T-helper 2 cell treated with Interferon-gamma antibody and Interleukin-4, amounts not matched to agents 5 μg/mL and 100 μg/mL, for 36 hours (primary cell): Measurements from ENCODE around the gene BEX5.
"Not testable (repeated sequence)": the region's sequence is repeated elsewhere in the genome, so short reads cannot be mapped to it uniquely, and the experiment has no call there.

ENCODE experiments used
- DNase-seq: peaks from one replicate; pipeline ENCODE4 v3.0.0; 2021; ENCODE audit warnings: low spot score
- H3K27ac Mint-ChIP-seq: one replicate; pipeline ENCODE4 v1.8.0; 2021; ENCODE audit warnings: mild to moderate bottlenecking, mixed read lengths
- H3K27me3 Mint-ChIP-seq: one replicate; pipeline ENCODE4 v1.8.0; 2021; ENCODE audit warnings: low read depth, mixed read lengths
- H3K36me3 Mint-ChIP-seq: one replicate; pipeline ENCODE4 v1.8.0; 2021; ENCODE audit warnings: low read depth, mixed read lengths
- H3K4me1 Mint-ChIP-seq: one replicate; pipeline ENCODE4 v1.8.0; 2021; ENCODE audit warnings: low read depth, mixed read lengths
- H3K4me3 Mint-ChIP-seq: one replicate; pipeline ENCODE4 v1.8.0; 2022; ENCODE audit warnings: mild to moderate bottlenecking, moderate library complexity, mixed read lengths
- H3K9me3 Mint-ChIP-seq: one replicate; pipeline ENCODE4 v1.8.0; 2021; ENCODE audit warnings: mixed read lengths

Gene BEX5

GRCh38 chrX:102155806-102156179 is at the start of gene BEX5:
Gene BEX5, minus strand, starts transcription at chrX:102155977. Its CDS starts 1,712 bp downstream, at chrX:102154265.
- peaks cover 2% of the 10 kb centered on the region for H3K27me3 Mint-ChIP-seq
- H3K4me1 Mint-ChIP-seq, result peaks cover 9% of the 10 kb centered on the region
- H3K9me3 Mint-ChIP-seq, result no peaks in the 10 kb centered on the region
- no peaks in the 10 kb centered on the region for H3K36me3 Mint-ChIP-seq
- peak; percentile 24 for DNase-seq
- peak within 1 kb of the TSS; percentile 94 for H3K4me3 Mint-ChIP-seq
- H3K27ac Mint-ChIP-seq, result peak within 1 kb of the TSS; percentile 94

- Mint-ChIP-seq H3K4me1 (no peaks in the 10 kb centered on the region), H3K4me3 (no peak overlapping the region), H3K9me3 (no peaks in the 10 kb centered on the region), H3K36me3 (no peaks in the 10 kb centered on the region), H3K27ac (no peak overlapping the region), H3K27me3 (no peaks in the 10 kb centered on the region)
- no peak for DNase-seq
Measured at GRCh38 chrX:102185967-102186720, 30.4 kb upstream of the BEX5 start.

- peaks cover 9% of the 10 kb centered on the region for H3K4me1 Mint-ChIP-seq
- DNase-seq, result peak; percentile 6
- peak overlapping the region; percentile 94 for H3K4me3 Mint-ChIP-seq
- H3K27ac Mint-ChIP-seq, result peak overlapping the region; percentile 94
- peaks cover 2% of the 10 kb centered on the region for H3K27me3 Mint-ChIP-seq
- H3K9me3 Mint-ChIP-seq, result no peaks in the 10 kb centered on the region
- no peaks in the 10 kb centered on the region for H3K36me3 Mint-ChIP-seq
Measured at GRCh38 chrX:102154900-102155805, 624 bp downstream of the BEX5 start.

- H3K36me3 Mint-ChIP-seq, result no peaks in the 10 kb centered on the region
- H3K27me3 Mint-ChIP-seq, result peaks cover 2% of the 10 kb centered on the region
- H3K9me3 Mint-ChIP-seq, result no peaks in the 10 kb centered on the region
- H3K4me3 Mint-ChIP-seq, result peak overlapping the region; percentile 94
- peak; percentile 3 for DNase-seq
- H3K4me1 Mint-ChIP-seq, result peaks cover 9% of the 10 kb centered on the region
- no peak overlapping the region for H3K27ac Mint-ChIP-seq
Measured at GRCh38 chrX:102154218-102154860, 1.4 kb downstream of the BEX5 start.

GRCh38 chrX:102142274-102142673 is 13.5 kb downstream of the BEX5 start, which contains the start of gene TCEAL6:
Gene TCEAL6, minus strand, starts transcription at chrX:102142481.
- H3K27me3 Mint-ChIP-seq, result peaks cover 27% of the 10 kb centered on the region
- not testable (repeated sequence) for H3K4me1 Mint-ChIP-seq, H3K36me3 Mint-ChIP-seq, DNase-seq, H3K9me3 Mint-ChIP-seq, H3K27ac Mint-ChIP-seq, H3K4me3 Mint-ChIP-seq

GRCh38 chrX:102141631-102142030 is 14.1 kb downstream of the BEX5 start:
- H3K36me3 Mint-ChIP-seq, H3K9me3 Mint-ChIP-seq, DNase-seq, H3K27ac Mint-ChIP-seq, H3K4me1 Mint-ChIP-seq, H3K4me3 Mint-ChIP-seq: not testable (repeated sequence)
- H3K27me3 Mint-ChIP-seq, result peaks cover 27% of the 10 kb centered on the region

GRCh38 chrX:102140876-102141275 is 14.9 kb downstream of the BEX5 start:
- not testable (repeated sequence) for H3K27ac Mint-ChIP-seq, H3K36me3 Mint-ChIP-seq, H3K4me1 Mint-ChIP-seq, H3K9me3 Mint-ChIP-seq, H3K4me3 Mint-ChIP-seq, DNase-seq
- peaks cover 27% of the 10 kb centered on the region for H3K27me3 Mint-ChIP-seq

GRCh38 chrX:102138064-102138463 is 17.7 kb downstream of the BEX5 start:
- DNase-seq, result no peak
- Mint-ChIP-seq H3K4me3 (no peak overlapping the region), H3K9me3 (no peaks in the 10 kb centered on the region), H3K36me3 (no peaks in the 10 kb centered on the region), H3K4me1 (no peaks in the 10 kb centered on the region), H3K27me3 (peaks cover 19% of the 10 kb centered on the region), H3K27ac (no peak overlapping the region)

- Mint-ChIP-seq H3K4me1 (peaks cover 2% of the 10 kb centered on the region), H3K27me3 (peaks cover 25% of the 10 kb centered on the region), H3K9me3 (no peaks in the 10 kb centered on the region), H3K36me3 (peaks cover under 1% of the 10 kb centered on the region), H3K27ac (no peak overlapping the region), H3K4me3 (no peak overlapping the region)
- DNase-seq, result no peak
Measured at GRCh38 chrX:102129473-102129872, 26.3 kb downstream of the BEX5 start.

GRCh38 chrX:102126863-102127262 is 28.9 kb downstream of the BEX5 start:
- Mint-ChIP-seq H3K9me3 (no peaks in the 10 kb centered on the region), H3K4me1 (peaks cover 2% of the 10 kb centered on the region), H3K36me3 (peaks cover 1% of the 10 kb centered on the region), H3K27me3 (peaks cover 34% of the 10 kb centered on the region), H3K4me3 (no peak overlapping the region), H3K27ac (no peak overlapping the region)
- no peak for DNase-seq

- not testable (repeated sequence) for H3K27ac Mint-ChIP-seq, H3K36me3 Mint-ChIP-seq, H3K4me1 Mint-ChIP-seq, H3K9me3 Mint-ChIP-seq, H3K4me3 Mint-ChIP-seq, DNase-seq
- peaks cover 34% of the 10 kb centered on the region for H3K27me3 Mint-ChIP-seq
Measured at GRCh38 chrX:102126080-102126818, 29.5 kb downstream of the BEX5 start.

GRCh38 chrX:102125436-102125835 is 30.3 kb downstream of the BEX5 start, which contains the start of gene TCEAL2:
Gene TCEAL2, plus strand, starts transcription at chrX:102125679. Its CDS starts 1,152 bp downstream, at chrX:102126831.
- not testable (repeated sequence) for H3K36me3 Mint-ChIP-seq, H3K9me3 Mint-ChIP-seq, H3K4me1 Mint-ChIP-seq, H3K27ac Mint-ChIP-seq
- Mint-ChIP-seq H3K27me3 (peaks cover 34% of the 10 kb centered on the region), H3K4me3 (peak within 1 kb of the TSS; percentile 30)
- DNase-seq, result peak; percentile 3

GRCh38 chrX:102125014-102125413 is 30.8 kb downstream of the BEX5 start:
- not testable (repeated sequence) for H3K4me1 Mint-ChIP-seq, H3K9me3 Mint-ChIP-seq, H3K36me3 Mint-ChIP-seq, DNase-seq, H3K4me3 Mint-ChIP-seq, H3K27ac Mint-ChIP-seq
- peaks cover 34% of the 10 kb centered on the region for H3K27me3 Mint-ChIP-seq
